K562 (cell line): ENCODE measurements around the gene RASSF1. TPM values are rescaled to one million over a fixed set of nuclear protein-coding genes. Genes with fewer than 3 reads are reported as not detected.
A peak's percentile ranks its signal among the peaks of the same experiment; 100 is the strongest.

Experiments used
- CREB5 ChIP-seq: fragments of 250-450 bp; sonication (Bioruptor Pico); IDR thresholded peaks from 2 replicates; pipeline ENCODE4 v1.5.0; 2020; ENCODE audit warnings: mild to moderate bottlenecking
- ETS1 ChIP-seq: conservative IDR thresholded peaks from 2 replicates; pipeline ENCODE4 v1.6.1; 2011; ENCODE audit warnings: low read depth, mild to moderate bottlenecking, low read length; ENCODE audit not compliant: control insufficient read depth
- HMG20A ChIP-seq: fragments of 450-650 bp; formaldehyde crosslinking; conservative IDR thresholded peaks from 2 replicates; pipeline ENCODE4 v1.4.0; 2020; ENCODE audit warnings: mild to moderate bottlenecking, mixed read lengths
- ID3 ChIP-seq, 2 experiments: fragments of 250-450 bp in 1 of 2; fragments of 450-650 bp in 1 of 2; sonication (Bioruptor Pico) in 1 of 2; IDR thresholded peaks; 2 replicates each; pipeline versions ENCODE4 v1.6.1 to v1.8.0; 2016 to 2021; ENCODE audit warnings: mild to moderate bottlenecking in 2 of 2, moderate library complexity in 2 of 2, missing compliant biosample characterization in 1 of 2, missing genetic modification characterization in 1 of 2
- KDM1A ChIP-seq, 2 experiments: fragments of 450-650 bp; IDR thresholded peaks; 2 replicates each; pipeline ENCODE4 v1.6.1; 2016; ENCODE audit warnings: mild to moderate bottlenecking in 2 of 2
- MGA ChIP-seq: fragments of 450-650 bp; IDR thresholded peaks from 2 replicates; pipeline ENCODE4 v1.6.1; 2016; ENCODE audit warnings: mild to moderate bottlenecking, moderate library complexity
- NFYB ChIP-seq: IDR thresholded peaks from 2 replicates; pipeline ENCODE4 v1.6.1; 2011; ENCODE audit warnings: mild to moderate bottlenecking, moderate library complexity; ENCODE audit not compliant: insufficient read length; ENCODE audit errors: extremely low read depth
- POLR2A ChIP-seq: fragments of 450-650 bp; conservative IDR thresholded peaks from 2 replicates; pipeline ENCODE4 v1.6.1; 2016
- SIN3A ChIP-seq, 2 experiments: fragments of 150-350 bp in 1 of 2; IDR thresholded peaks; 2 replicates each; pipeline ENCODE4 v1.6.1; 2011 to 2016; ENCODE audit warnings: borderline replicate concordance in 2 of 2, low read depth in 2 of 2, low read length in 2 of 2, mild to moderate bottlenecking in 2 of 2, moderate library complexity in 2 of 2; ENCODE audit not compliant: control insufficient read depth in 1 of 2
- SP1 ChIP-seq: sonication (generic); formaldehyde crosslinking; IDR thresholded peaks from 2 replicates; pipeline ENCODE4 v1.8.1; 2022; ENCODE audit warnings: mild to moderate bottlenecking, missing genetic modification reagents
- SPI1 ChIP-seq: IDR thresholded peaks from 2 replicates; pipeline ENCODE4 v1.6.1; 2011; ENCODE audit warnings: low read depth, low read length, control low read depth, borderline replicate concordance
- TAF9B ChIP-seq: fragments of 450-650 bp; IDR thresholded peaks from 2 replicates; pipeline ENCODE4 v1.6.1; 2018; ENCODE audit warnings: mild to moderate bottlenecking; ENCODE audit not compliant: partially characterized antibody
- polyA plus RNA-seq, 8 experiments: library from polyadenylated mRNA; depleted of rRNA in 4 of 8; stranded (reverse) in 5 of 8; unstranded in 3 of 8; fragments of >200 nt; fragmentation: Nextera tagmentation in 2 of 8; fragmentation: Illumina TruSeq in 1 of 8; extraction: Ambion mirVana in 2 of 8; extraction: Trizol in 1 of 8; gene quantifications; 2 replicates each; pipeline versions ENCODE4 v1.2.1 to v1.2.3, GENCODE V29; 2011 to 2014; ENCODE audit warnings: inconsistent platforms in 1 of 8, missing spikeins in 1 of 8
- total RNA-seq, 7 experiments: library from RNA; depleted of rRNA in 6 of 7; stranded (reverse); fragments of >200 nt in 6 of 7; fragmentation: Illumina TruSeq in 2 of 7; extraction: Trizol in 2 of 7; gene quantifications; 2 replicates each; pipeline versions ENCODE4 v1.2.1 to v1.2.3, GENCODE V29; 2011 to 2021; ENCODE audit warnings: low replicate concordance in 1 of 7

Gene RASSF1
- total and polyA plus RNA-seq, 9 of the 15 experiments (the other 6 are each of a cell fraction or from before 2014, with no cell fraction given) = 3.6 to 57.1 (median 24.6) TPM

- TF ChIP-seq MGA (no peak), SP1 (CRISPR knock-in tag) (peak; percentile 34; the same call in 1 of the 2 replicates), NFYB (no peak), TAF9B (no peak), SPI1 (peak; percentile 77), KDM1A (IDR thresholded peaks at IDR 0.05) (no peak), ID3 (CRISPR knock-in tag; IDR thresholded peaks at IDR 0.05) (no peak), ID3 (tag; IDR thresholded peaks at IDR 0.05) (no peak), POLR2A (no peak), HMG20A (CRISPR knock-in tag) (no peak), SIN3A (IDR thresholded peaks at IDR 0.05; ENCODE audit: borderline replicate concordance in 2 of 2, control insufficient read depth in 1 of 2, low read depth in 2 of 2, low read length in 2 of 2) (peak in 1 of 2 experiments; percentile 71; a peak in 1 of 4 replicates), ETS1 (no peak), CREB5 (no peak)
Observed at GRCh38 chr3:50356553-50356952, 15.9 kb upstream of the RASSF1 start (continued).
